ENCODE data around the gene CARMIL3.

GRCh38 chr14:24076302-24076601 is 24.4 kb downstream of the CARMIL3 start:
- no peak for TF ChIP-seq POLR2A (IDR thresholded peaks at IDR 0.05; ENCODE audit: low read depth, low read length)
- TF ChIP-seq POLR2AphosphoS5 (IDR thresholded peaks at IDR 0.05; ENCODE audit: low read depth, low read length): no peak

Data from GM12891 (cell line).